NB4 (cell line): ENCODE results near the gene FBXW11.
A peak's percentile ranks its signal among the peaks of the same experiment; 100 is the strongest.
"Not testable (repeated sequence)": the region's sequence is repeated elsewhere in the genome, so short reads cannot be mapped to it uniquely, and the experiment has no call there.

Source experiments
- DNase-seq: peaks from one replicate; pipeline ENCODE4 v3.0.0; 2010; ENCODE audit warnings: low read depth
- H3K4me3 ChIP-seq: one replicate; pipeline ENCODE4 v1.5.1; 2011; ENCODE audit warnings: mild to moderate bottlenecking, low read depth, low read length, moderate library complexity
- MYC ChIP-seq: IDR thresholded peaks from 2 replicates; pipeline ENCODE4 v1.6.1; 2011; ENCODE audit warnings: low read depth, low read length
- POLR2A ChIP-seq: IDR thresholded peaks from 2 replicates; pipeline ENCODE4 v1.6.1; 2011; ENCODE audit warnings: mild to moderate bottlenecking; ENCODE audit not compliant: insufficient read length; ENCODE audit errors: extremely low read depth
- TF ChIP-seq, protein P1 (sequence below): IDR thresholded peaks from 2 replicates; pipeline ENCODE4 v1.6.1; 2011; ENCODE audit warnings: low read depth, low read length
- TF ChIP-seq, protein P2 (sequence below): IDR thresholded peaks from one replicate; pipeline ENCODE4 v1.5.1; 2012; ENCODE audit warnings: low read depth, low read length

The FBXW11 gene

DNA sequence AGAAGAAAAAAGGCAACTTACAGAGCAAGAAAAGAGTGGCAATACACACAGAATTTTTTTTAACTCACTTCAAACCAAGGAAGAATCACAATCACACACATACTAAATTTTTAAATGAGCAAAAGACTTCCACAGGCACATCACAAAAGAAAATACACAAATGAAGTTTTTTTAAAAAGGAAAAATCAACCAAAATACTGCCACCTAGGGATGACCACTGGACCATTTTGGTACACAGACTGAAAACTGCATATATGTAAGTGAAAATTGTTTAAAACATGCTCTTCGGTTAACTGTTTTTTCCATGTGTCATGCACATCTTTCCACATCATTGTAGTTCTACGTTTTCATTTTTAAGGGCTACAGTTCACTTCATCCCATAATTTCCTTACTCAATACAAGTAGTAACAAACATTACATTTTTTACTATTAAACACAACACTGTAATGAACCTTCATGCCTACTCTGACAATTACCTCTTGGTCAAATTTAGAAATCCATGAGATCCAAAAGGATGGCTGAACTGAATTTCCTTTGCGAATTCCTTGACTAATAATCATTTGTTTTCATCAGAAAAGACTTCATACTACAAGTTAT, 79.0 kb downstream of the FBXW11 start:
- H3K4me3 ChIP-seq: no peak overlapping the region
- no peak for DNase-seq
- TF ChIP-seq, protein P1, sequence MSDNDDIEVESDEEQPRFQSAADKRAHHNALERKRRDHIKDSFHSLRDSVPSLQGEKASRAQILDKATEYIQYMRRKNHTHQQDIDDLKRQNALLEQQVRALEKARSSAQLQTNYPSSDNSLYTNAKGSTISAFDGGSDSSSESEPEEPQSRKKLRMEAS: no peak
- TF ChIP-seq MYC (no peak), POLR2A (no peak)
- TF ChIP-seq, protein P2, sequence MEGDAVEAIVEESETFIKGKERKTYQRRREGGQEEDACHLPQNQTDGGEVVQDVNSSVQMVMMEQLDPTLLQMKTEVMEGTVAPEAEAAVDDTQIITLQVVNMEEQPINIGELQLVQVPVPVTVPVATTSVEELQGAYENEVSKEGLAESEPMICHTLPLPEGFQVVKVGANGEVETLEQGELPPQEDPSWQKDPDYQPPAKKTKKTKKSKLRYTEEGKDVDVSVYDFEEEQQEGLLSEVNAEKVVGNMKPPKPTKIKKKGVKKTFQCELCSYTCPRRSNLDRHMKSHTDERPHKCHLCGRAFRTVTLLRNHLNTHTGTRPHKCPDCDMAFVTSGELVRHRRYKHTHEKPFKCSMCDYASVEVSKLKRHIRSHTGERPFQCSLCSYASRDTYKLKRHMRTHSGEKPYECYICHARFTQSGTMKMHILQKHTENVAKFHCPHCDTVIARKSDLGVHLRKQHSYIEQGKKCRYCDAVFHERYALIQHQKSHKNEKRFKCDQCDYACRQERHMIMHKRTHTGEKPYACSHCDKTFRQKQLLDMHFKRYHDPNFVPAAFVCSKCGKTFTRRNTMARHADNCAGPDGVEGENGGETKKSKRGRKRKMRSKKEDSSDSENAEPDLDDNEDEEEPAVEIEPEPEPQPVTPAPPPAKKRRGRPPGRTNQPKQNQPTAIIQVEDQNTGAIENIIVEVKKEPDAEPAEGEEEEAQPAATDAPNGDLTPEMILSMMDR: peak; percentile 22

DNA sequence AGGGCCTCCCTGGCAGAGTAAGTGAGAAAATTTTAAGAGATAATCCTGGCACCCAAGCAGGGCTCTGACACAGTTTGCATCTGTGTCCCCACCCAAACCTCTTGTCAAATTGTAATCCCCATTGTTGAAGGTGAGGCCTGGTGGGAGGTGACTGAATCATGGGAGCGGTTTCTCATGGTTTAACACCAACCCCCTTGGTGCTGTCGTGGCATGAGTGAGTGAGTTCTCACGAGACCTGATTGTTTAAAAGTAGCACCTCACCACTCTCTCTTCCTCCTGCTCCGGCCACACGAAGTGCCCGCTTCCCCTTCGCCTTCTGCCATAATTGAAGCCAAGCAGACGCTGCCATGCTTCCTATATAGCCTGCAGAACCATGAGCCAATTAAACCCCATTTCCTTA, 80.1 kb downstream of the FBXW11 start:
- H3K4me3 ChIP-seq: no peak overlapping the region
- DNase-seq: no peak
- no peak for TF ChIP-seq POLR2A

DNA sequence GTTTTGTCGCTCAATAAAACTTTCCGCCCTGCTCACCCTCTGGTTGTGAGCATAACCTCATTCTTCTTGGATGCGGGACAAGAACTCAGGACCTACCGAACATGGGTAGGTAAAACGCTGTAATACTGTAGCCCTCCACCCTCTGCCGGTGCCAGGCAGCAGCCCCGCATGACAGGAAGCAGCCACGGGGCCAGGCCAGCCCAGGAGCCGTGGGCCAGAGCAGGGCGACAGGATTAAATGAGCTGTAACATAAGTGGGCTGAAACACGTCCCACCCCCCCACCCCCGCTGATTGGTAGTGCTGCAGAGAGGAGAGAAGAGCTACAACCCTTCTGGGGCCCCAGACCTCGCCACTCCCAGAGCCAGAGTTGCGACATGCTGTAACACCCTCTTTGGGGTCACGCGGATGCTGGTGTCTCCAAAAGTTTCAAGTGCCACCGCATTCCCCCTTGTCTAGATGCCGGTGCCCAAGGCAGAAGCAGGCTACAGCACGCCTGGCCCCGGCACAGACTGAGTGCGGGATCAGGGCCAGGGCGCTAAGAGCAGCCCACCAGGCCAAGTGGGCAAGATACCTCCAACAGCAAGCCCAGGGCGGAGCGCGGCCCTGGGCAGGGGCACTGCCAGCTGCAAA, 81.8 kb downstream of the FBXW11 start:
- DNase-seq: no peak
- H3K4me3 ChIP-seq: no peak overlapping the region
- TF ChIP-seq MYC: no peak
- TF ChIP-seq, protein P2: no peak
- TF ChIP-seq POLR2A: no peak
- TF ChIP-seq, protein P1: no peak

DNA sequence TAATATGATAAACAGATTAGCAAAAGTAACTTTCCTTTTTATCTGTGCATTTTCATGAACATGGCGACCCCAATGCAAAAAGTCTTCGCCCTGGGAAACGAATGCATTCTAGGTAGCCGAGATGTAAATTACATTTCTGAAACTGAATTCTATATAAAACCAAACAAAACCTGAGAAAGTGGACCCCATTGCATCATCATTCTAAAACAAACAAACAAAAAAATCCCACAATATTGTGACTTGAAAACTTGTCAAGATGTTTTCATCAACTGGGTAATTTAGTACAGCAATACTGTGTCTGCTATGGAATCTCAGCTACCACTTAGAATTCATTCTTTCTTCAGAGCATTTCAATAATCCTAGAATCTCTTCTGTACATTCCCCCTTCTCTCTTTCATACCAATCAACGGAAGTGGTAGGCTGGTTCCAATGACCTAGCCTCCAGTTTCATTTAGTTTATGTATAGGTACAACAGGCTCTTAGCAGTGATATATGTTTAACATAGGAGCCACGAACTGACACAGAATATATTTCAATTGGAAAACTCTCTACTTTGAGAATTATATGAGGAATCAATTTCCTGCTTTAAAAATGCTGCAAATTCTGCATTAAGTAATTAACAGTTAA, 85.6 kb downstream of the FBXW11 start:
- no peak for TF ChIP-seq POLR2A
- TF ChIP-seq, protein P1: no peak

DNA sequence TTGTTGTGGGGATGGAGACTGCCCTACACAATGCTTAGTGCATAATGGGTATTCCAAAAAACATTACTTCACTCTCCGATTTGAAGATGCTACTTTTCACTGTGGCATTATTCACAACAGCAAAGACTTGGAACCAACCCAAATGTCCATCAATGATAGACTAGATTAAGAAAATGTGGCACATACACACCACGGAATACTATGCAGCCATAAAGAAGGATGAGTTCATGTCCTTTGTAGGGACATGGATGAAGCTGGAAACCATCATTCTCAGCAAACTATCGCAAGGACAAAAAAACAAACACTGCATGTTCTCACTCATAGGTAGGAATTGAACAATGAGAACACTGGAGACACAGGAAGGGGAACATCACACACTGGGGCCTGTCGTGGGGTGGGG, 90.7 kb downstream of the FBXW11 start:
- DNase-seq, H3K4me3 ChIP-seq: not testable (repeated sequence)

More for the DNA sequence above, 85.6 kb downstream of the FBXW11 start:
- no peak overlapping the region for H3K4me3 ChIP-seq
- DNase-seq: no peak

DNA sequence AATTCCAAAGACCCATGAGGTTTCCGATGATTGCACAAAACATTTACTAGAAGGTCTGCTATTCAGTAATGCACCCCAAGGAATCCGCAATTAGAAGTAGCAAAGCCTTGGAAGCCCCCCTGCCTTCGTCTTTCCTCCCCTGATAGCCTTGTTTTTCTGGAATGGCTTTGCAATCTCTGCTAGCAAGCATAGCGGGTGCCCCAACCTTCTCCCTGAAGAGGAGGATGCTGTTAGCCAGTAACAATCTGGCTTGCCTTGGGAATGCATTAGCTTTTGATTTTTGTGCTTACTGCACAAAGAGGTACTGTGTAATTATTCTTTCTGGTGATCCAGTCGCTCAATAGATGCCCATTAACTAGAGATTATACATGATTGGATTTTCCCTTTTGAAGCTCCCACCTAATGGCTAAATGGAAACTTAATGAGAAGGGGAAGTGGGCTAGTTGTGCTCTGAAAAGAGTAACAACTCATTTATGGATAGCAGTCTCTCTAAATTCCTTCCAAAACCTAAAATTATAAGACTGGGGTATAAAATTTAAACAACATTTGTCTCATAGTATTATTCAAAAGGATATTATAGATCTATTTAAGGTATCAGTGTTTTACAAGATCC, 91.6 kb downstream of the FBXW11 start:
- no peak overlapping the region for H3K4me3 ChIP-seq
- no peak for DNase-seq
- TF ChIP-seq, protein P1: no peak
- TF ChIP-seq POLR2A: no peak
- TF ChIP-seq, protein P2: no peak
- no peak for TF ChIP-seq MYC

DNA sequence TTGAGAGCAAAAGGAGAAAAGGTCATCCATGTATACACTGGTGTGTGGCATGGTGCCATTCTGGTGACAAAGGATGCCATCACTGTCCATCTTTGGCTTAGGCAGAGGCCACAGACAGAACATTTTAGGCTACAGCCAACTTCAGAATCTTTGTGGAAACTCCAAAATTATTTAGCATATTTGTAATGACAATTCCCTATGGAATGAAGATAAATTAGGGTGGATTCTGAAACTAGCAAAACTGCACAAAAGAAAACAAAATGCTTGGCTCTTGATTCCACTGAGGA, 92.5 kb downstream of the FBXW11 start:
- DNase-seq: no peak
- no peak overlapping the region for H3K4me3 ChIP-seq
- TF ChIP-seq POLR2A: no peak
- no peak for TF ChIP-seq MYC
- TF ChIP-seq, protein P1: no peak
- TF ChIP-seq, protein P2: no peak
